NCI-H2029 treated with DMSO at 0.1 percent for 48 hours (cell line): ENCODE data around the gene PPAT.

Source experiments
- DNase-seq: peaks from one replicate; lab custom pipeline; 2025; lab: John Stamatoyannopoulos, UW

PPAT gene

DNA sequence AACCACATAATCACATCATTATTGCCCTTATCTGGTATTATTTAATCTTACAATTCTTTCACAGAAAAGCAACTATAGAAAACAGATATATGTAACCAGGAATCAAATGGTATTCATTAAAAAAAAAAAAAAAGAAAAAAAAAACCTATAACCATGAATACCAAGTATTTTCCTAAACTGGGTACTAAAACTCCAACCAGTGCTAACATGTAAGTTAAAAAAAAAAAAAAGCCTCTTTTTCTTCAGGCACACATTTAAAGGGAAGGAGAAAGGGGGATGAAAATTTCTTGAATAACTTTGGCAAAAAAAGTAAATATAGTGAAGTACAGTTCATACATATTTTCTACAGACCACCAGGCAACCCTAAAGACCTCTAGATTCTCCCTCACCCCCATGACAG lies 2.1 kb downstream of the PPAT start:
- DNase-seq, result no peak

DNA sequence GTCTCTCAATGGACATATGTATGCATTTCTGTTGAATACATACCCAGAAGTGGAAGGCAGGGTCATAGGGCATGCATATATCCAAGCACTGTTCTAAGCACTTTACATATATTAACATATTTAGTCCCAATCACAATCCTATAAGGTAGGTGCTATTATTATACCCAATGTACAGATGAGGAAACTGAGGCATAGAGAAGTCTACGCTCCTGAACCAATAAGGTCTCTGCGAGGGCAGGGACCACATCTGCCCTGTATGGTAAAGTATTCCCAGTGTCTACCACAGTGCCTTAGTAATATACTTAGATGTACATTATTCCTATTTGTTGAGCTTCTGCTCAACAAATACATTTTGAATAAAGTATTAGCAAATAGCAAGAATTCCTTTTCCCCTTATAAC lies 5.2 kb downstream of the PPAT start:
- DNase-seq, result no peak

DNA sequence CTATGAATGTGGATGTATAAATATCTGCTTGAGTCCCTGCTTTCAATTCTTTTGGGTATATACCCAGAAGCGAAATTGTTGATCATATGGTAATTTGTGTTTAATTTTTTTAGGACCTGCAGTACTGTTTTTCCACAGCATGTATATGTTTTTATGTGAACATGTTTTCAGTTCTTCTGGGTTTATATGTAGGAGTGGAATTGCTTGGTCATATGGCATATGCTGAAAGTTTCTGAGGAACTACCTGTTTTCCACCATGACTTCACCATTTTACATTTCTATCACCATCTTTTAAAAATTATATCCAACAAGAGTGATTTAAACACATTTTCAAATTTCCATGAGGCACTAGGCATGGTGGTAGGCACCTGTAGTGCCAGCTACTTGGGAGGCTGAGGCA lies 8.2 kb downstream of the PPAT start:
- DNase-seq, result no peak

DNA sequence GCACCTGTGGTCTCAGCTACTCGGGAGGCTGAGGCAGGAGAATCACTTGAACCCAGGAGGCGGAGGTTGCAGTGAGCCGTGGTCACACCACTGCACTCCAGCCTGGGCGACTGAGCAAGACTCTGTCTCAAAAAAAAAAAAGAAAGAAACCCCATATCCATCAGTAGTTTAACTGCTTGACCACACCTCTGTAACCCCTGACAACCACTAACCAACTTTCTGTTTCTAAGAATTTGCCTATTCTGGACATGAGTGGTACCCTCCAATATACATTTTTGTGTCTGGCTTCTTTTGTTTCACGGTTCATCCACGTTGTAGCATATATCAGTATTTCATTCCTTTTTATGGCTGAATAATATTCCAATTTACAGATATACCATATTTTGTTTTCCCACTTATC lies 9.1 kb downstream of the PPAT start:
- DNase-seq, result no peak

DNA sequence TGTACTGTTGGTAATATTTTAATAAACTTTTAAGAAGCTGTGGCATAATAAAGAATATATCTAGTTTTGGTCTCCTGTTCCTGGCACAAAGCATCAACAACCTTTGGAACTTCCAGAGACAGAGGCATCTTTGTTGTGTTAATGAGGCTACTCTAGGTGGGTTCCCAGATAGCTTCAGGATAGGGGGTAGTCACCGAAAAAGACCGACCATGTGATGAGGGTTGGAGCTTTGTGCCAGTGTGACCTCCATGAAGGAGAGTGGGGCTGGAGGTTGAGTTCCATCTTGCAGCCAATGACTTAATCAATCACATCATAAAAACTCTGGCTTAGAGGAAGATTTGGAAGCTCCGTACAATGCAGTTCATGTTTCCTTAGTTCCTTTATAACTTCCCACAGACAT lies 9.9 kb downstream of the PPAT start:
- no peak for DNase-seq

DNA sequence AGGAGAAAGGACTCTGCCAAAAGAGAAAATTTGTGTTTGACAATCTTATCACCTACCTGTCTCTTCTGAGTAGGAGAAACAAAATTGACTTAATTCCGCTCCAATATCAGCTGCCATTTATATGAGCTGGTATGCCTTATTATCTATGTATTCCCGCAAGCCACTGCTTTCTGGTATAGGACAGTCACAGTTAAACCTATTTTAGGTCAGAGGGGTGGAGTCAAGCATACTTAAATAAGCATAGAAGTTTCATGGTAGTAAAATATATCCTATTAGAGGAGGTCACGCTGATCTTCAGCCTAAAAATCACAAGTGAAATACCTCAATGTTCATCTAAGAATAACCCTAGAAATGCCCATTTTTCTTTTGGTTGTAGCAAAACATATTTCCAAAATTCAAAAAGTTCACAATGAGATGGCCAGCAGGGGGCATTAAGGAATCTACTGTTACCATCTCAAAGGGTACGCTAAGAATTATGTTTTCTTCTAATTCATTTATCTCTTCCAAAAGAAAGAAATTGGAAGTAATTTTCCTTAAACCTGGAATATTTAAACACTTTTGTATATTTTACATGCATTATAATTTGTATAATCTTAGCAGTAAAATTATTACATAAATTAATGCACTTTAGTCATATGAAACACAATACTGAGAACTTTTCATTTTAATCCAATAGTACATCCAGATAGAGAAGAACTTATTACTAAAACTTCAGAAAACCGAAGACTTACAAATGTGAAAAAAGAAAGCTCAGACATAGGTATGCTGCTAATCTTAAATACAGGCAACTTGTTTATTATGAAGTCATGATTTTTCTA lies 10.5 kb downstream of the PPAT start:
- no peak for DNase-seq

DNA sequence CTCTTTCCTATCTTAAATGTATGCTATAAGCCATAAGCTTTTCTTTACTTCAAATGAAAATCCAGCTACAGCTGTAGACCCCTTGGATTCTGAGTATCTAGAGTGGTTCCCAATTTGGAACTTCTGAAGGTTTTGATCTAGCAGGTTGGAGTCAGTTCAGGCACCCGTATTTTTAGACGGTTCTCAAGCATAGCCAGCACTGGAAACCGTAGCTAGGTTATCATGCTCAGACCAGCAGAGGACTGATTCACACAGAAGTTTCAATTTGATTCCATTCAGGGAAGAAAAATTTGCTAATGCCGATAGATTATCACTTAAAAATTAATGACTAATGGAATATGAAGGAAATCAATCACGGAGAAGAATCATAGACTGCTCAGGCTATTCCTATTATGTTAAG lies 11.2 kb downstream of the PPAT start:
- DNase-seq, result no peak

DNA sequence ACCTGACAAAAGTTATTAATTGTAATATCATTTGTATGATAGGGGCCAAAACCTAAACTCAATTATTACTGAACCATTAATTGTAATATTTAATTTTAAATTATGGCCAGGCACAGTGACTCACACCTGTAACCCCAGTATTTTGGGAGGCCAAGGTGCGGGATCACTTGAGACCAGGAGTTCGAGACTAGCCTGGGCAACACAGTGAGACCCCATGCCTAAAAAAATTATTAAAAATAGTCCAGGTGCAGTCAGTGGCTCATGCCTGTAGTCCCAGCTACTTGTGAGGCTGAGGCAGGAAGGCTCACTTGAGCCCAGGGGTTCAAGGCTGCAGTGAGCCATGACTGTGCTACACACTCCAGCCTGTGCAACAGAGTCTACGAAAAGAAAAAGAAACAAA lies 18.0 kb downstream of the PPAT start:
- no peak for DNase-seq

DNA sequence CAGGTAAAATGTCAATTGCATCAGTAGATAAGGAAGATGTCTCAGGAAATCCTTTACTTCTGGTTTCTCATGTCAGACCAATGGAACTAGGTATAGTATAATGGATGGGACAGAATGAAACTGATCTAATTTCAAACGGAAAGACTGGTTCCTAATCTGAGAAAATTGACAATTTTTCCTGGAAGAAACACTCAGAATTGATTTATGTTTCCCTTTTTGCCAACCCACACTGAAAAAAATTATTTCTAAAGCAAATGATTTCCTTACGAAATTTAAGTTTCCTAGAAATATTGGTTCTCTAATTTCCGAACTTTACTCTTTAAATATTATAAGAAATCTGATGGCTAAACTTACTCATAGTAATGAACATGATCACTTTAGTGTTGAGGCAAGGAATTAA lies 19.1 kb downstream of the PPAT start:
- no peak for DNase-seq

DNA sequence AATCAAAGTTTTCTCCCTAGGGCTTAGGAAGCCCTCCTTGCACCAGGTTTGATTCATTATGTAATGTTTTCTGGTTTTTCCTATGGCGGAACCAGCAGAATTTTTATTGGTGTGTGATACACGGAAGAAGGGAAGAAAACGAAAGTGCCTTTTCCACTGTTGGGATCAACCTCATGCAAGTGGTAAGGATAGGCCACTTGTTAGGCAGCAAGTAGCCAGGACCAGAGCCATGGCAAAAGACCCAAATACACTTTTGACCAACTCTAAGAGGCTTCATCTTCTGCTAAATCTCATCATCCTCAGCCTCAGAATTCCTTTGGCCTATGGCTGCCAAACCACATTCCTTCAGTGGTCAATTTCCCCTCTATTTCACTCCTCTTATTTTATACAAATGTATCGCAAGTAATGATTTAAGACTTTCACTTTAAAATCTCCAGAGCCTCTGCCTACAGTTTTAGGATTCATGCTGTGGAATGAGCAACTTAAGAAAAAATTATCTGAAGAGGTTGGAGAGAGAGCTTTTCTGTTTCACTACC lies 21.2 kb downstream of the PPAT start:
- DNase-seq, result no peak

DNA sequence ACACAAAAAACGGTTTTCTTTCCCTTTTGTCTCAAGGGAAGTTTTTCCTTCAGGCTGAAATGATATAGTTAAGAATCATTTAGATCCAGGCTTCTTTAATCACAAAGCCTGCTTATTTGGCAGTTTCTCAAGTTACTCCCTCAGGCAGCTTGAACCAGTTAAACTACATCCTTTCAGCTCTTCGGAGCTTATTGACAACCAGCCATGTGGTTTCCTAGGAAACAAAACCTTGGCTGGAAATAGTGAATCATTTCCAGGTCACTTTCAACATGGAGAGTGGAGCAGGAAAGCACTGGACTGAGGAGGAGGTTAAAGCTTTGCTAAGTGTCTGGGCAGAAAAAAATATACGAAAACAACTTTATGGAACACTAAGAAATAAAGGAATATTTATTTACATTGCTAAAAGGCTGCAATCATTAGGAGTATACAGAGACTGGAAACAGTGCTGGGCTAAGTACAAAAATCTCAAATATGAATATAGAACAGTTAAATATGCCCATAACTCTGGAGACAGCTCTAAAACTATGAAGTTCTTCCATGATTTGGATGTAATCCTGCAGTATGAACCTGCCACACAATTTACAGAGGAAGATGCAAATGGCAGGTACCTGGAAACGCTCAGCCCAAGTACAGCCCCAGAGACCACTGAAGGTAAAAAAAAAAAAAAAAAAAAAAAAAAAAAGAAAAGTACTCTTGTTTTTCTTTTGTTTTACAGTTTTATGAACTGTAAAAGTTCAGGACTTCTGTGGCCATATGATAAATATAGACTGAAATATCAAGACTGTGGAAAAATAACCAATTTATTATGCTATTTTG lies 25.0 kb downstream of the PPAT start:
- DNase-seq, result peak; percentile 85

DNA sequence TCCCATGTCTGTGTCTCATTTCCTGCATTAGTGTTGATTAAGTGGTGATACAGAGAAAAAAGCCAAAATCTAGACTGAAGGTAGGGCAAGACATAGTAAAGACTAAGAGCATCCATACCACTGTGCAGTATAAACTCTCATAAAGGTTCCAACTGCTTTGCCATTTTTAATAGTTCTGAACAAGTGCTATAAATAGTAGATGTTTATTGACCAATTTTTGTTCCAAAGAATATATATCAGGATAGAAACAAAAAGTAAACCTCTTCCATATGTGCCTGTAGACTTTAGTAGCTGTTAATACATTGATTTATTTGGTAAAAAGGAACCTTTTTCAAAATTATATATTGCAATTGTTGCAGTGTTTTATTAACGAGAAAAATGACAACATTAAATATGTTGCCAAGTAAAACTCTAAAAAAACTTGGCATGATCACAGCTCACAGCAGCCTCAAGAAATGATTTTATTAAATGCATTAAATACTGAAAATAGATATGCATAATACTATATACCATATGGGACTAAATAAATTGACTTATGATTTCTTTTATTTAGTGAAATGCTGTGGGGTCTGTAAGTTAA lies 25.8 kb downstream of the PPAT start:
- no peak for DNase-seq

DNA sequence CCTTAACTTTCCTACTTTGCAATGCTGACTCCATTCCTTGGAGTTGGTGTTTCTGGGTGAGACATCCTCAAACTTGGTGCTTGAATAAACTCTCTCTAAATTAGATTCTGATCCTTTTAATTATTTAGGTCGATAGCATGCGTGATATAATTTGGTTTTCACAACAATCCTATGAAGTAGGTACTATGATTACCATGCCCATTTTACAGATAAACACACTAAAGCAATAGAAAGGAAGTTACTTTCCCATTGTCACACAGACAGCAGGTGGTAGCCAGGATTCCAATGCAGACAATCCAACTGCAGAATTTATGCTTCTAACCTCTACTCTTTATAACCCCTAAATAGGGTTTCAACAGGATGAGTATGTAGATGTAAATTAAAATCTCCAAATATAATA lies 26.4 kb downstream of the PPAT start:
- no peak for DNase-seq

DNA sequence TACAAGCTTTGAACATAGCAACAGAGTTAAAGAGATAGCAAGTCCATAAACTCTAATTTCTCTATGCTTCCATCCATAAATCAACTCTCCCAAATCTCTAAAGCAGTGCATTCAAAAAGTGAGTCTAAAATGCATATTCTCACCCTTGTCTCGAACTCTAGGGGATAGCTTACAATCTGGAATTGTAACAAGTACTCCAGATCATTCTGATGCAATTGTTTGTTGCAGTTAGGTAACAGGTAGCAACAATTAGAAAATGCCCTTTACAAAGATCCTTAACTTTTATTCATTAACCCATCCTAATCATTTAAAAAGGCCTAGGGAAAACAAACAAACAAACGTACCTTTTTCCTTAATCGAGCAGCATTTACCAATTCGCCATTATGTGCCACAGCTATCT lies 29.3 kb downstream of the PPAT start:
- no peak for DNase-seq

DNA sequence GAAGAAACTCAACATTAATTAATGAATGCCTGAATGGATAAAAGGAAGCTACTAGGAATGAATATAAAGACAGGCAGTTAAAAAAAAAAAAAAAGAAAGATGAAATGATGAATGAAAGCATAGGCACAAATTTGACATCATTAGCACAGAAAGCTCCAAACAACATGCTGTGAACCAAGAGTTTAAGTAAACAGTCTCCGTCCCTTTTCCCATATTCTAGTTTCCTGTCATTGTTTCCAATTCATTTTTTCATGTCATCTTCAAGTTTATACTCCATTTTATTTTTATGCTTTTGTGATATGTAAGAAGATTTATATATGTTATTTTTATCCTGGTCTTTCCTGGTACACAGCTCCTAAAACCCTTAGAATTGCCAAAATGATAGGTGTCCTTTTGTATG lies 30.4 kb downstream of the PPAT start:
- DNase-seq, result no peak

DNA sequence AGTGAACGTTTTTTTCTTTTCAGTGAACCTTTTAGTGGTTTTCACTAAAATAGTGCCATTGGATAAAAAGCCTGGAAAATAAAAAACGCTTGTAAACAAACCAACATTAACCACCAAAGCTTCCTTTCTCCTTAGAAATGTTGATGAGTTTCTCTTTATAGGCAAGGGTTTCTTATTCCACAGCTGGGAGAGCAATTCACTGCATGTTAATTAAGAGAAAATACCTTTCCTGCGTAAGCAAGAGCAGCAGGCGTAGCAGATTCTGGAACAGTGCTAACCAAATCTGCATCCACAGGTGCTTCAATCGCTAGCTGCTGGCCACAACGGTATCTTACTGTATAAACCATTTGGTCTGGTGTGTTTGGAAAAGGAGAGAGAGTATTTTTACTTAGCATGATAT lies 34.9 kb downstream of the PPAT start:
- no peak for DNase-seq

DNA sequence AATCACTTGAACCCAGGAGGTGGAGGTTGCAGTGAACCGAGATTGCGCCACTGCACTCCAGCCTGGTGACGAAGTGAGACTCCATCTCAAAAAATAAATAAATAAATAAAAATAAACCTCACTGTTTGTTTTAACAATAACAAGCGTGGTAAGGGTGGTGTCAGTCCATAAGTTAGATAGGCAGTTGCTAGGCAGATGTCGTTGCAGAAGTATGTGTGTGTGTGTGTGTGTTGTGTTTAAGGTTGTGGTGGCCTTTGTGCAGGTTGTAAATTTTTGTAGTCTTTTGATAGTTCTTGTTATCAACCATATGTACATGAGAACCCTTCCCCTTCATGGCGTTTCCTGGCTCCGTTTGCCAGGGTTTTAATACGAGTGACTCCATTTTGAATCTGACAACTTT lies 44.1 kb downstream of the PPAT start:
- DNase-seq, result no peak

DNA sequence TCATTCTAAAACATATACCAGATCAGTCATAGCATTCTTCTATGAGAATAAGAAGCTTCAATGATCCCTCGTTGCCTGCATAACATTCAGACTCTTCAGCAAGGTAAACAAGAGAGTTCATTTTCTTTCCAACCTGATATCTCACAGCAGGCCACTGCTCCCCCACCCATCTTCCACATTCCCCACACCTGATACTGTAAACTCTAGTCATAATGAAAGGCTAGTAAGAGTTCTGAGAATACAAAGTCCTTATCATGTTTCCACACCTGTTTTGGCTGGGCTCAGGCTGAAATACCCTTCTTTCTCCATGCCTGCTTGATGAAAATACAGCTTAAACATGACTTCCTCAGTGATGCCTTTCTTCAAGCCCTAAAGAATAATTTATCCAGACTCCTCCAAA lies 45.9 kb downstream of the PPAT start:
- DNase-seq, result no peak

DNA sequence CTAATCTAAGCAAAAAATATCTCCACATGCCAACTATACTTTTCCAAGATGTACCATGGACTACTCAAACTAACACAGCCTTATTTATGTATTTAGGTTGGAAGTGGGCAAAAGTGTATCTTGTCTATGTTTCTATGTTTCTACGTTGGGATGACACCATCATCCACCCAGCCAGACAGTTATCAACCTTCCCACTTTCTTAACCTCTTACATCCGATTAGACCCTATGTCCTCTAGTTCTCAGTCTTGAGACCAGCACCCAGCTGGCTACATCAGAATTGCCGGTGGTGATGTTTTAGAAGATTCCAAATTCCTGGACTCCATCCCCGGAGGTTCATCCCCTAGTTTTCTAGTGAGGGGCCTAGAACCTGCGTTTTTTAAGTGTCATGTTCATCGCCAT lies 47.1 kb downstream of the PPAT start:
- DNase-seq, result no peak

DNA sequence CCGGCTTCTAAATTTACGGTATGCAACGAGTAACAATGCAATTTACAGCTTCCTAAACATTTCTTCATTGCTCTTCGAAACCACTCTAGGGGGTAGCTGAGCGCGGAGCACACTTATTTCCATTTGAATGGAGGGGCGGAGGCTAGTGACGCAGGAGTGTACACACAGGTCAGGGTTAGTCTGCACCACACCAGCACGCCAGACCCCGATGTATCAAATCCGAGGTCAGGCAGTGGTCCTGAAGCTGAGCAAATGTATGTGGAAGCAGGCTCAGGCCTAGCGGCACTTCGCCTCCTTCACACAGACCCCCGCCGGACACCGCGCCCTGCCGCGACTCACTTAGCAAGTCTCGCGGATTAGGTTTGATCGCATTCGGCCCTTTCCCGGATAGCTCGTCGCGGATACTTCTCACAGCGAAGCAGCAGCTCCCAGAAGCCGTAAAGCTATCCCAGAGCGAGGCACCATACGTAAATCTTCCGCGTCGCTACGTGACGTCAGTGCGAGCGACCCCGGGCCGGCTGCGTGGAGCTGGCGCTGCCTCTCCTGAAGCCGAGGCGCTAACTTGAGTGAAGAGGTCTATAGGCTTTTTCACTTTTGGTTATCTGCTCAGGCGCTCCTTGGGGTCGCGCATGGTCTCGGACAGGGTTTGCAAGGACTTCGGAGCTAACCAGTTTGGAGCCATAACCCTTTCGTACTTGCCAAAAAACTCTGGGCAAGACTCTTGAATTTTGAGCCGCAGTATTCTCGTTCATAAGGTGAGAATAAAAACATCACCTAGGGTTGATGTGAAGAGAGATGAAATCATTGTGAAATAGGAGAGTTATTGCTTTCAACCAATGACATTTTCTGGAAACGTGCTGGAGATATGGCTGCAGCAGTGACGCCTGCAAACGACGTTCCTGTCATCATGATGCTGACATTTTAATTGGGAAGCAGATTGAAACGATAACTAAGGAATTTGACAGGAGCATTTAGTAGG lies 48.1 kb downstream of the PPAT start, which contains the start of gene AASDH:
Gene AASDH (minus strand): TSS at position 469 of the 979 bp plus-strand sequence. CDS start 3,192 bp downstream, outside the sequence.
- DNase-seq, result peak; percentile 79

DNA sequence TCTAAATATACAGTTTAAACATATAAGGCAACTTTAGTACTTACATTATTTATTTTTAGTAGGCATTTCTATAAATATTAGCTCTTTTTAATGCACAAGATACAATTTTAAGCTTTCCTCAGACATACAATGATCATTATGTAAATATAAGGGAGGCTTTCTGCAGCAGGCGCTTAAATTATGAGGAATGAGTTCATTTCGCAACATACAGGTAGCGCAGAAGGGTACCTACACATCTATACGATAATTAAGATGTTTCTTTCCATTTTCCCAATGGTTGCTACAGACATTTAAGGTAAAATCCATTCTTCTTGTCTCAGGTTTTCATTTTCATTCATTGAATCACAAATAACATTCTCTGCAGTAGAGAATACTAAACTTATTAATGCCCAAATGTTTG lies 49.3 kb downstream of the PPAT start:
- no peak for DNase-seq

DNA sequence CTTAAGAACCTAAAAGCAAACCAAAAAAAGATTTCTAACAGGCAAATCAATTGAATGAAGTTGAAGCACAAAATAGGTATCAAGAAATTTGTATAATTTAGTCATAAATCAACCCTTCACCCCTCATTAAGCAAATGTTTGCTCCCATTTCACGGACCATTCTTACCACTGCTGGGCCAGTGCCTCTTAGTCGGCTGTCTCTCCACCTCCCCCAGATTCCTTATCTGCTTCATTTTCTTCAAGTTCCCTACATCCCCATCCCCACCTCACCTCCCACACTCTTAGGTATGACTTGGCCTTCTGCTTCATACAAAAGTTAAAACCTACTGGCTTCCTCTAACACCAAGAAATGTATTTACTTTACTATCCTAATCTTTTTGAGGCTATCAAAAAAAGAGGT lies 60.0 kb downstream of the PPAT start:
- DNase-seq, result no peak
